HG03354 (cell line): ENCODE measurements around the gene STEEP1.
"Not testable (repeated sequence)": the region's sequence is repeated elsewhere in the genome, so short reads cannot be mapped to it uniquely, and the experiment has no call there.

Experiments
- ATAC-seq: cut with Tn5 transposase; IDR thresholded peaks from one replicate; pipeline ENCODE4 v1.9.1; 2021; ENCODE audit warnings: mild to moderate bottlenecking; ENCODE audit not compliant: unreplicated experiment, poor library complexity, severe bottlenecking

Gene STEEP1

GRCh38 chrX:119539872-119540271, 25.3 kb downstream of the STEEP1 start:
- ATAC-seq, result no peak

DNA sequence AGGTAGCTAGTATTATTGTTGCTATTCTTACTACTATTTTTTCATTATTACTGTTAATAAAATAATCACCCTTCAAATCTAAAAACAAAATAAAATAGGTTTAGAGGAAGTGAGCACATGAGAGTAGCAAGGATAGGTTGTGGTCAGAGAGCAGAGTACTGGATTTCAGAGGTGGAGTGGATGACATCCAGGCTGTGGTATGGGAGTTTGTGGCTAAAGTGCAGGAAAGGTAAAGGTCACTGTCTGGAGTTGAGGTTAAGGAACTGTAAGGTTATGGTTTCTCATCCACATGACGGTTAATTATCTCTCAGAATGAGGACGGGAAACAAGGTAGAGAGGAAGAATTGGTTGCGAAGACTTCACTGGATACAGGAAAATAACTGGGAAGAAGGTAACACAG, 27.7 kb downstream of the STEEP1 start:
- ATAC-seq, result no peak

DNA sequence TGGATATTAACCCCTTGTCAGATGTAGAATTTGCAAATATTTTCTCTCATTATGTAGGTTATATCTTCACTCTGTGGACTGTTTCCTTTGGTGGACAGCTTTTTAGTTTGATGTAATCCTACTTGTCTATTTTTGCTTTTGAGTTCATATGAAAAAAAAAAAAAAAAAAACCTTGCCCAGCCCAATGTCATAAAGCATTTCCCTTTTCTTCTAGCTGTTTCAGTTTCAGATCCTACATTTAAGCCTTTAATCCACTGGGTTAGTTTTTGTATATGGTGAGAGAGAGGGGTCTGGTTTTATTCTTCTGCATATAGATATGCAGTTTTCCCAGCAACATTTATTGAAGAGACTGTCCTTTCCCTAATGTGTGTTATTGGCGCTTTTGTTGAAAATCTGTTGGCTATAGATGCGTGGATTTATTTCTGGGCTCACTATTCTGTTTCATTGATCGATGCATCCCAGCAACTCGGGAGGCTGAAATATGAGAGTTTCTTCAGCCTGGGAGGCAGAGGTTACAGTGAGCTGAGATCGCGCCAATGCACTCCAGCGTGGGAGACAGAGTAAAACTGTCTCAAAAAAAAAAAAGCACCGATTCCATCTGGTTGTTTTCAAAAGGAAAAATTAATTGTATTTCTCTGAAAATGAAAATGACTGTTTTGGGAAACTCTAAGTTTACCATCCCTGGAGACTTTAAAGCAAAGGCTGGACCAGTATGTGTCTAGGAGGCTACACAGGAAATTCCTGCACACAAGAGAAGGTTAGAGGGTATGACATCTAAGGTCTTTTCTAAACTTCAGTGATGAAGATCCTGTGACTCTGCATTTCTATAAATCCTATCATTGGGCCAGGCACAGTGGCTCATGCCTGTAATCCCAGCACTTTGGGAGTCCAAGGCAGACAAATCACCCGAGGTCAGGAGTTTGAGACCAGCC, 35.6 kb downstream of the STEEP1 start:
- ATAC-seq, result no peak

GRCh38 chrX:119523664-119524184, 41.5 kb downstream of the STEEP1 start:
- no peak for ATAC-seq

DNA sequence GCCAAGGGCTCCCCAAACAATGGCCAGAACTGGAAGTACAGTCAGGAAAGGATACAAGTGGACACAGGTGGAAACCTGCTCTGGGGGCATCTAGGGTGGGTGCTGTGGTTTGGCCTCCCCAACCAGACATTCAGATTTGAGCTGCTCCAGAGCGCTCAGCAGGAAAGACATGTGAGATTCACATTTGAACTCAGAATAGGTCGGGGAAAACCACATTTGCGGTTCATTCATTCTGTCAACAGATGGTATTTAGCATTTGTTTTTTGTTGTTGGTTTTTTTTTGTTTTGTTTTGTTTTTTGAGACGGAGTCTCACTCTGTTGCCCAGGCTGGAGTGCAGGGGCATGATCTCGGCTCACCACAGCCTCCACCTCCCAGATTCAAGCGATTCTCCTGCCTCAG, 44.0 kb downstream of the STEEP1 start:
- ATAC-seq, result no peak

- no peak for ATAC-seq
These were observed 46.8 kb downstream of the STEEP1 start for GRCh38 chrX:119518371-119518770.

DNA sequence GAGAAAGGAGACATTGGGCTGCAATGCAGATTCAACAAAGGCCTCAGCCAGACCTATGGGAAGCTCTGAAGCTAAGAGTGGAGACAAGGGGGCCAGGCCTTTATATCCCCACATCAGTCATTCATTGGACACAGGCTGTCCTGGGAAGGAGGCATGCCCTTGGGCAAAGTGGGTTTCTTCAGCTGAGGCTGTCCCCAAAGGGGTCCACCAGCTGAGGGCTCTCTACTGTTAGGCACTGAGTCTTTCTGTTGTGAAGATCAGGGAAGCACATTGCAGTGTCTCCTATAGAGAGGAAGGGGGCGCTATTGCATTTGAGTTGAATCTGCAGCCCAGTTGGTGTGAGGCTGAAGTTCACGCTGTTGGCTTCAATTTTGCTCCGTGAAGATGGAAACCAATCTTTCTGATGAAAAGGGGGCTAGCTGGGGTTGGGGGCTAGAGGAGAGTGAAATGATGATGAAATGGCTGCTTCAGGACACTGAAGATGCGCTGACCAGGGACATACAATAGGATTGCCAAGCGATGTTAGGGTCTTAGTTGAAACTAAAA, 49.0 kb downstream of the STEEP1 start:
- peak; percentile 88 for ATAC-seq

- ATAC-seq, result peak; percentile 67
These were observed 52.9 kb downstream of the STEEP1 start for GRCh38 chrX:119512146-119512800.

- ATAC-seq, result no peak
These were observed 58.0 kb downstream of the STEEP1 start for GRCh38 chrX:119507206-119507605.

- no peak for ATAC-seq
These were observed 59.3 kb downstream of the STEEP1 start for GRCh38 chrX:119505945-119506344.

GRCh38 chrX:119505145-119505544, 60.1 kb downstream of the STEEP1 start:
- not testable (repeated sequence) for ATAC-seq

- ATAC-seq, result no peak
These were observed 61.7 kb downstream of the STEEP1 start for GRCh38 chrX:119503484-119503861.

- no peak for ATAC-seq
These were observed 62.3 kb downstream of the STEEP1 start for GRCh38 chrX:119502727-119503483.

GRCh38 chrX:119501511-119502148, 63.6 kb downstream of the STEEP1 start:
- ATAC-seq, result no peak

- no peak for ATAC-seq
These were observed 65.0 kb downstream of the STEEP1 start for GRCh38 chrX:119500061-119500800.

GRCh38 chrX:119497185-119497584, 68.0 kb downstream of the STEEP1 start:
- no peak for ATAC-seq

GRCh38 chrX:119495734-119496726, 69.2 kb downstream of the STEEP1 start:
- ATAC-seq, result no peak
